ENCODE results near the gene DIS3L2. TPM values are rescaled to one million over a fixed set of nuclear protein-coding genes. Genes with fewer than 3 reads are reported as not detected.

DIS3L2 gene
- total RNA-seq, 3 donors from 2014 or later (not counting 1 experiment from before 2014, with no cell fraction given), result 56.4 to 63.6 (median 59.4) TPM

DNA sequence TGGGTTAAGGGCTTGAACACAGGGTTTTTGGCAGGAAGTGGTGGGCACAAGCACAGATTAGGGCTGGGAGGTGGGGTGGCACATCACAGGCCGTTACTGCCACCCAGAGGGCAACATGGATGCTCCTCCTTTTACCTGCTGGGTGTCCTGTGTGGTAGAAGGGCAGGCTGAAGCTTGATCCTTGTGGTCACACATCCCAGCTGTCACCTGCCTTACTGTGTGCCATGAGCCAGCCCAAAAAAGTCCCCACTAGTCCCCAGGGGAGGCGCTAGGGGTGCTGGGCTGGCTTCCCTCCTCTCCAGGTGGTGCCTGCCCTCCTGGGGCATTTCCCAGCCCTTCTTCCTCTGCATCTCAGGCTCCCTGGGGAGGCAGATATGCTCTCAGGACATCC is 366.5 kb downstream of the DIS3L2 start:
- Mint-ChIP-seq H3K9me3 (no peaks in the 10 kb centered on the region), H3K4me1 (peaks cover 0 to 11% of the 10 kb centered on the region in 2 donors), H3K27me3 (ENCODE audit: low read depth in 2 of 2) (no peaks in the 10 kb centered on the region), H3K36me3 (no peaks in the 10 kb centered on the region), H3K27ac (no peak overlapping the region), H3K4me3 (no peak overlapping the region)
- Histone ChIP-seq H3K4me1 (ENCODE audit: control insufficient read depth, insufficient read depth, low read length) (peaks cover 32% of the 10 kb centered on the region), H3K9me3 (ENCODE audit: control insufficient read depth, insufficient read depth, low read length) (no peaks in the 10 kb centered on the region), H3K36me3 (ENCODE audit: control insufficient read depth, insufficient read depth, low read length) (no peaks in the 10 kb centered on the region), H3K4me3 (ENCODE audit: low read length) (no peak overlapping the region), H3K27me3 (ENCODE audit: control insufficient read depth, insufficient read depth, low read length) (no peaks in the 10 kb centered on the region), H3K27ac (ENCODE audit: low read length) (no peak overlapping the region)
- peak in 1 of 2 donors; percentile 30 for DNase-seq
- intact Hi-C loops (cut with micrococcal nuclease), result loop anchor here (5.0 to 10.0 kb wide), 3 partner anchors 36 to 193 kb away; no protein-coding TSS in a partner anchor
- TF ChIP-seq, protein P1, sequence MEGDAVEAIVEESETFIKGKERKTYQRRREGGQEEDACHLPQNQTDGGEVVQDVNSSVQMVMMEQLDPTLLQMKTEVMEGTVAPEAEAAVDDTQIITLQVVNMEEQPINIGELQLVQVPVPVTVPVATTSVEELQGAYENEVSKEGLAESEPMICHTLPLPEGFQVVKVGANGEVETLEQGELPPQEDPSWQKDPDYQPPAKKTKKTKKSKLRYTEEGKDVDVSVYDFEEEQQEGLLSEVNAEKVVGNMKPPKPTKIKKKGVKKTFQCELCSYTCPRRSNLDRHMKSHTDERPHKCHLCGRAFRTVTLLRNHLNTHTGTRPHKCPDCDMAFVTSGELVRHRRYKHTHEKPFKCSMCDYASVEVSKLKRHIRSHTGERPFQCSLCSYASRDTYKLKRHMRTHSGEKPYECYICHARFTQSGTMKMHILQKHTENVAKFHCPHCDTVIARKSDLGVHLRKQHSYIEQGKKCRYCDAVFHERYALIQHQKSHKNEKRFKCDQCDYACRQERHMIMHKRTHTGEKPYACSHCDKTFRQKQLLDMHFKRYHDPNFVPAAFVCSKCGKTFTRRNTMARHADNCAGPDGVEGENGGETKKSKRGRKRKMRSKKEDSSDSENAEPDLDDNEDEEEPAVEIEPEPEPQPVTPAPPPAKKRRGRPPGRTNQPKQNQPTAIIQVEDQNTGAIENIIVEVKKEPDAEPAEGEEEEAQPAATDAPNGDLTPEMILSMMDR (IDR thresholded peaks at IDR 0.05), result no peak
- 43% methylated on average over 2 of the region's 2 CpGs for WGBS (ENCODE audit: insufficient coverage)
- ATAC-seq, result no peak

GRCh38 chr2:232328516-232329460 is 367.3 kb downstream of the DIS3L2 start:
- peaks cover 0 to 11% of the 10 kb centered on the region in 2 donors for H3K4me1 Mint-ChIP-seq
- TF ChIP-seq, protein P1 (IDR thresholded peaks at IDR 0.05), result no peak
- no peaks in the 10 kb centered on the region for H3K27me3 ChIP-seq (ENCODE audit: control insufficient read depth, insufficient read depth, low read length)
- H3K4me1 ChIP-seq (ENCODE audit: control insufficient read depth, insufficient read depth, low read length), result peaks cover 27% of the 10 kb centered on the region
- no peak overlapping the region for H3K27ac Mint-ChIP-seq
- no peaks in the 10 kb centered on the region for H3K9me3 Mint-ChIP-seq
- WGBS (ENCODE audit: insufficient coverage), result 88% methylated on average over 13 of the region's 14 CpGs
- H3K27ac ChIP-seq (ENCODE audit: low read length), result no peak overlapping the region
- H3K9me3 ChIP-seq (ENCODE audit: control insufficient read depth, insufficient read depth, low read length), result no peaks in the 10 kb centered on the region
- no peaks in the 10 kb centered on the region for H3K36me3 ChIP-seq (ENCODE audit: control insufficient read depth, insufficient read depth, low read length)
- H3K4me3 Mint-ChIP-seq, result no peak overlapping the region
- H3K27me3 Mint-ChIP-seq (ENCODE audit: low read depth in 2 of 2), result no peaks in the 10 kb centered on the region
- H3K36me3 Mint-ChIP-seq, result no peaks in the 10 kb centered on the region
- H3K4me3 ChIP-seq (ENCODE audit: low read length), result no peak overlapping the region
- DNase-seq (no peak), ATAC-seq (no peak)
- intact Hi-C loops (cut with micrococcal nuclease), result loop anchor here (5.0 to 10.0 kb wide), 3 partner anchors 36 to 194 kb away; no protein-coding TSS in a partner anchor

DNA sequence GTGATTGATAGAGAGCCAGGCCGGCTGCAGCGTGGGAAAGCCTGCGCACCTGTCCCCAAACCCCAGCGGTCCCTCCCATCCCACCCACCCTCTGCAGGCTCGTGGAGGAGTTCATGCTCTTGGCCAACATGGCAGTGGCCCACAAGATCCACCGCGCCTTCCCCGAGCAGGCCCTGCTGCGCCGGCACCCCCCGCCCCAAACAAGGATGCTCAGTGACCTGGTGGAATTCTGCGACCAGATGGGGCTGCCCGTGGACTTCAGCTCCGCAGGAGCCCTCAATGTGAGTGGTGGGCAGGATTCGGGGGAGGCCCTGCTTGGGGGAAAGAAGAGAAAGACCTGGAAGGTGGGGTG is 368.2 kb downstream of the DIS3L2 start:
- 97% methylated on average over 15 of the region's 15 CpGs for WGBS (ENCODE audit: insufficient coverage)
- no peaks in the 10 kb centered on the region for H3K27me3 Mint-ChIP-seq (ENCODE audit: low read depth in 2 of 2)

More for the DNA sequence above, 368.2 kb downstream of the DIS3L2 start:
- peaks cover 27% of the 10 kb centered on the region for H3K4me1 ChIP-seq (ENCODE audit: control insufficient read depth, insufficient read depth, low read length)
- no peak overlapping the region for H3K4me3 ChIP-seq (ENCODE audit: low read length)
- ATAC-seq (no peak), DNase-seq (no peak)
- H3K4me1 Mint-ChIP-seq, result peaks cover 0 to 11% of the 10 kb centered on the region in 2 donors
- no peak overlapping the region for H3K27ac Mint-ChIP-seq
- intact Hi-C loops (cut with micrococcal nuclease), result loop anchor here (5.0 to 10.0 kb wide), 3 partner anchors 37 to 195 kb away; no protein-coding TSS in a partner anchor
- H3K9me3 Mint-ChIP-seq, result no peaks in the 10 kb centered on the region
- no peaks in the 10 kb centered on the region for H3K9me3 ChIP-seq (ENCODE audit: control insufficient read depth, insufficient read depth, low read length)
- no peaks in the 10 kb centered on the region for H3K36me3 Mint-ChIP-seq
- no peaks in the 10 kb centered on the region for H3K27me3 ChIP-seq (ENCODE audit: control insufficient read depth, insufficient read depth, low read length)
- H3K27ac ChIP-seq (ENCODE audit: low read length), result no peak overlapping the region
- TF ChIP-seq, protein P1 (IDR thresholded peaks at IDR 0.05), result no peak
- H3K4me3 Mint-ChIP-seq, result no peak overlapping the region
- peaks cover 2% of the 10 kb centered on the region for H3K36me3 ChIP-seq (ENCODE audit: control insufficient read depth, insufficient read depth, low read length)
